ENCODE results near the gene MEIS1.

The MEIS1 gene

DNA sequence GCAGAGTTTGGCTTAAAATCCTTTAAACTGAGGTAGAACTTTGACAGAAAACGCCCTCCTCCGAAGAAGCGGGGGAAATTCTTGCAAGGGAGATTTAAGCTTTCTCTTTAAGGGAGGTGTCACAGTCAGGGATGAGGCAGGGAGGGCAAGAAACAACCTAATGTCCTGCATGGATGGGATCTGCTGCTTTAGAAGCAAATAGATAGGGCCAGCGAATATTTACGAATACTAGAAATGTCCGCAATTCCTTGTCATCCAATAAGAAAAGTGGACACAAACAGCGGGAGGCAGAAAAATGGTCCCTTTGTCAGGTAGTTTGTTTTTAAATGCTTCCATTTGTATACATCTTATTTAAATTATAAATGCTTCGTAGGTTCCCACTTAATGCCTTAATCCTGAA lies 12.0 kb downstream of the MEIS1 start:
- H3K36me3 ChIP-seq (ENCODE audit: control insufficient read depth, insufficient read depth, low read length): no peaks in the 10 kb centered on the region
- H3K4me1 ChIP-seq (ENCODE audit: control insufficient read depth, insufficient read depth, low read length): peaks cover 38% of the 10 kb centered on the region
- no peaks in the 10 kb centered on the region for H3K9me3 ChIP-seq (ENCODE audit: control insufficient read depth, insufficient read depth, low read depth, low read length)
- H3K27me3 ChIP-seq (ENCODE audit: control insufficient read depth, insufficient read depth, low read length): peaks cover 67% of the 10 kb centered on the region
- H3K9ac ChIP-seq (ENCODE audit: low read length): no peak overlapping the region
- H3K4me3 ChIP-seq (ENCODE audit: low read depth, low read length): peak overlapping the region; percentile 61
- no peak overlapping the region for H3K27ac ChIP-seq (ENCODE audit: low read depth, low read length)

DNA sequence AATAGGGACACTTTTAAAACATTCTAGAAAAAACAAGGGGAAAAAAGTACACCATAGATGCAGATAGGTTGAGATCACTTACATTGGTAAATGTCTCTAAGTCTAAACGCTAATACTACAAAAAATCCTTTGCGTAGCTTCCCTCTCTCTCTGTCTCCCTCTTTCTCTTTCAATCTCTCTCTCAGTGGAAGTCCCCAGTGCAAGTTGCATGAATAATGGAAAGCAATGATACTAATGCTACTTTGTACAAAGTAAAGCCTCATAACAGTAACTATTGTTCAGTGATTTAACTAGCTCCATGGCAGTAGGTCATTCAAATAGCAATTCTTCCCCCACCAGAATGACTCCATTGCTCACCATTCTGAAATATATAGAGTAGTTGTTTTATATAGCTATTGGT lies 12.8 kb downstream of the MEIS1 start:
- peaks cover 38% of the 10 kb centered on the region for H3K4me1 ChIP-seq (ENCODE audit: control insufficient read depth, insufficient read depth, low read length)
- H3K4me3 ChIP-seq (ENCODE audit: low read depth, low read length): no peak overlapping the region
- H3K27ac ChIP-seq (ENCODE audit: low read depth, low read length): no peak overlapping the region
- peaks cover 60% of the 10 kb centered on the region for H3K27me3 ChIP-seq (ENCODE audit: control insufficient read depth, insufficient read depth, low read length)
- H3K9ac ChIP-seq (ENCODE audit: low read length): no peak overlapping the region
- no peaks in the 10 kb centered on the region for H3K9me3 ChIP-seq (ENCODE audit: control insufficient read depth, insufficient read depth, low read depth, low read length)
- H3K36me3 ChIP-seq (ENCODE audit: control insufficient read depth, insufficient read depth, low read length): no peaks in the 10 kb centered on the region

DNA sequence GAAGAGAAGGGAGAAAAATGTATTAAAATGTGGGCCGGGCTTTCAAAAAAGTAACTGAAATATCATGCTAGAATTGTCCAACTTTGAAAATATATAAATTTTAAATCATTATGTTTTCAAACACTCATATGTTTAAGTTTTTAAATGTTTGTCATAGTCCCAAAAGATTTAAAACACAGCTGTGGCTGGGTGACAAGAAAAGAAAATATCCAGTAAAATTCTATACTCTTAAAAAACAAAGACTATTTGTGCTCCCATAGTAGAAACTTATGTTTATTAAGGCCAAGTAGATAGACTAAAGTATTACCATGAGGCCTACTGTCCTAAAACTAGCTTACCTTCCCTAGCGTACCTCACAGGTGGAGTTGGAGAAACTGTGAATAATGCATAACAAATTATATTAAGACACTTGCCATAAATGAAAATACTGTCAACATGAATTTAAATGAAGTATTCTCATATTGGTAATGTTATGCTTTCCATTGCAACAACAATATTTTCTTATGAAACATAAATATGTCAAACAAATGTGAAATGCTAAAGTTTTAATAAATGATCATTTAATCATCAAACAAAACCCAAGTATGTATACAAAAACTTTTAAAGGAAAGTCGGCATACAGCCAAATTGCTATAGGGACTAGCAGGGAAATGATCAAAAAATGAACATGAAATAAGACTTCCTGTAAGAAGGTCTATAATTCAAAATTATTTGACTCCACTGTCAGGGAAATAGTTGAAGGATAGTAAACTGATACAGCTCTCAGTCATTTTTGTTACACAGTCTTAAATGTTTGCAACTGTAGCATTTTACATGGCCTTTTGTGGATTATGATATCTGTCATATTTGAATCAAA lies 13.4 kb downstream of the MEIS1 start:
- H3K36me3 ChIP-seq (ENCODE audit: control insufficient read depth, insufficient read depth, low read length): no peaks in the 10 kb centered on the region
- H3K4me3 ChIP-seq (ENCODE audit: low read depth, low read length): no peak overlapping the region
- H3K9ac ChIP-seq (ENCODE audit: low read length): no peak overlapping the region
- no peaks in the 10 kb centered on the region for H3K9me3 ChIP-seq (ENCODE audit: control insufficient read depth, insufficient read depth, low read depth, low read length)
- H3K4me1 ChIP-seq (ENCODE audit: control insufficient read depth, insufficient read depth, low read length): peaks cover 32% of the 10 kb centered on the region
- no peak overlapping the region for H3K27ac ChIP-seq (ENCODE audit: low read depth, low read length)
- peaks cover 53% of the 10 kb centered on the region for H3K27me3 ChIP-seq (ENCODE audit: control insufficient read depth, insufficient read depth, low read length)

GRCh38 chr2:66452214-66452613 lies 17.3 kb downstream of the MEIS1 start:
- H3K27ac ChIP-seq (ENCODE audit: low read depth, low read length): no peak overlapping the region
- no peaks in the 10 kb centered on the region for H3K36me3 ChIP-seq (ENCODE audit: control insufficient read depth, insufficient read depth, low read length)
- H3K9ac ChIP-seq (ENCODE audit: low read length): no peak overlapping the region
- peaks cover 15% of the 10 kb centered on the region for H3K27me3 ChIP-seq (ENCODE audit: control insufficient read depth, insufficient read depth, low read length)
- H3K9me3 ChIP-seq (ENCODE audit: control insufficient read depth, insufficient read depth, low read depth, low read length): no peaks in the 10 kb centered on the region
- H3K4me1 ChIP-seq (ENCODE audit: control insufficient read depth, insufficient read depth, low read length): peaks cover under 1% of the 10 kb centered on the region; the same call in 1 of the 2 replicates
- no peak overlapping the region for H3K4me3 ChIP-seq (ENCODE audit: low read depth, low read length)

GRCh38 chr2:66452917-66453316 lies 18.0 kb downstream of the MEIS1 start:
- Histone ChIP-seq H3K36me3 (ENCODE audit: control insufficient read depth, insufficient read depth, low read length) (no peaks in the 10 kb centered on the region), H3K4me3 (ENCODE audit: low read depth, low read length) (no peak overlapping the region)

GRCh38 chr2:66455490-66455889 lies 20.6 kb downstream of the MEIS1 start:
- no peaks in the 10 kb centered on the region for H3K9me3 ChIP-seq (ENCODE audit: control insufficient read depth, insufficient read depth, low read depth, low read length)
- no peak overlapping the region for H3K9ac ChIP-seq (ENCODE audit: low read length)
- no peaks in the 10 kb centered on the region for H3K27me3 ChIP-seq (ENCODE audit: control insufficient read depth, insufficient read depth, low read length)
- H3K36me3 ChIP-seq (ENCODE audit: control insufficient read depth, insufficient read depth, low read length): no peaks in the 10 kb centered on the region
- H3K4me3 ChIP-seq (ENCODE audit: low read depth, low read length): no peak overlapping the region
- H3K4me1 ChIP-seq (ENCODE audit: control insufficient read depth, insufficient read depth, low read length): no peaks in the 10 kb centered on the region
- no peak overlapping the region for H3K27ac ChIP-seq (ENCODE audit: low read depth, low read length)

More at GRCh38 chr2:66452917-66453316, 18.0 kb downstream of the MEIS1 start:
- no peaks in the 10 kb centered on the region for H3K9me3 ChIP-seq (ENCODE audit: control insufficient read depth, insufficient read depth, low read depth, low read length)
- peaks cover 8% of the 10 kb centered on the region; the same call in 1 of the 2 replicates for H3K27me3 ChIP-seq (ENCODE audit: control insufficient read depth, insufficient read depth, low read length)
- H3K27ac ChIP-seq (ENCODE audit: low read depth, low read length): no peak overlapping the region
- no peaks in the 10 kb centered on the region for H3K4me1 ChIP-seq (ENCODE audit: control insufficient read depth, insufficient read depth, low read length)
- H3K9ac ChIP-seq (ENCODE audit: low read length): no peak overlapping the region

DNA sequence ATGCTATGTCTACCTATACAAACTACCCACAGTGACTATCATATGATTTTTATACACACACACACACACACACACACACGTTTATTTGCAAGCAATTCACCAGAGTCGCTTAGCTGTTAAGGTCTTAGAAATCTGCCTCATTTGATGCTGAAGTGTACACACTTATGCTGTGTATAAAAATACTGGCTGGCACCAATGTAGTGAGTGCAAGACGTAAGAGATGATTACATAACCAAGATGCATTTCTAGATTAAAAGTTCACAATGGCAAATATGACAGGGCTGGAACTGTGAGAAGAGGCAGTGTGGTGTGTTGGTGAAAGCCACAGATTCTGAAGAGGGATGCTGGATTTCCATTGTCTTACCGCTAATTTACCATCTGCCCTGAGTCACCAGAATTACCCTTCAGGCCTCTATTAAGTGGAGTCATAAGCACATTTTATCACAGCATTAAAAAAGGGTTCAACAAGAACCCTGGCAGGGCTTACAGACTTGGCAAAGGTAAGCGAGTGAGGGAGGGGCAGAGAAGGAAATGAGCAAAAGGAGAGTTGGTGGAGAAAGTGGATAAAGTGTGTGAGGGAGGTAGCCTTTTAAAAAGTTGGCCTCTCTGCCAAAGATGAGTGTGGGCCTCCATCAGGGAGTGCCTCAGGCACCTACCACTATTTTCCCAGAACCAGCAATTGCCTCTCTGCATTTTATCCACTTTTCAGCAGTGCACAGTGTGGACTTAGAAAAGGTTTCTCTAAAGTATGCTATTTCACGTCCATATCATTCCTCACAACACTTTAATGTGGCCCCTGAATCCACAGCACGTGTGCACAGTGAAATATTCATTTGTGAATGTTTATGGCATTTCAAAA lies 21.5 kb downstream of the MEIS1 start:
- Histone ChIP-seq H3K9me3 (ENCODE audit: control insufficient read depth, insufficient read depth, low read depth, low read length) (no peaks in the 10 kb centered on the region), H3K9ac (ENCODE audit: low read length) (no peak overlapping the region), H3K4me3 (ENCODE audit: low read depth, low read length) (no peak overlapping the region), H3K27me3 (ENCODE audit: control insufficient read depth, insufficient read depth, low read length) (no peaks in the 10 kb centered on the region), H3K27ac (ENCODE audit: low read depth, low read length) (no peak overlapping the region), H3K4me1 (ENCODE audit: control insufficient read depth, insufficient read depth, low read length) (no peaks in the 10 kb centered on the region), H3K36me3 (ENCODE audit: control insufficient read depth, insufficient read depth, low read length) (no peaks in the 10 kb centered on the region)

GRCh38 chr2:66457545-66457944 lies 22.6 kb downstream of the MEIS1 start:
- Histone ChIP-seq H3K36me3 (ENCODE audit: control insufficient read depth, insufficient read depth, low read length) (no peaks in the 10 kb centered on the region), H3K4me3 (ENCODE audit: low read depth, low read length) (no peak overlapping the region), H3K27me3 (ENCODE audit: control insufficient read depth, insufficient read depth, low read length) (no peaks in the 10 kb centered on the region), H3K27ac (ENCODE audit: low read depth, low read length) (no peak overlapping the region), H3K4me1 (ENCODE audit: control insufficient read depth, insufficient read depth, low read length) (no peaks in the 10 kb centered on the region), H3K9me3 (ENCODE audit: control insufficient read depth, insufficient read depth, low read depth, low read length) (no peaks in the 10 kb centered on the region), H3K9ac (ENCODE audit: low read length) (no peak overlapping the region)

- no peaks in the 10 kb centered on the region for H3K27me3 ChIP-seq (ENCODE audit: control insufficient read depth, insufficient read depth, low read length)
- no peaks in the 10 kb centered on the region for H3K4me1 ChIP-seq (ENCODE audit: control insufficient read depth, insufficient read depth, low read length)
- H3K9ac ChIP-seq (ENCODE audit: low read length): no peak overlapping the region
- H3K36me3 ChIP-seq (ENCODE audit: control insufficient read depth, insufficient read depth, low read length): no peaks in the 10 kb centered on the region
- H3K27ac ChIP-seq (ENCODE audit: low read depth, low read length): no peak overlapping the region
- H3K9me3 ChIP-seq (ENCODE audit: control insufficient read depth, insufficient read depth, low read depth, low read length): no peaks in the 10 kb centered on the region
- no peak overlapping the region for H3K4me3 ChIP-seq (ENCODE audit: low read depth, low read length)
These were observed 25.1 kb downstream of the MEIS1 start for GRCh38 chr2:66460031-66460430.

DNA sequence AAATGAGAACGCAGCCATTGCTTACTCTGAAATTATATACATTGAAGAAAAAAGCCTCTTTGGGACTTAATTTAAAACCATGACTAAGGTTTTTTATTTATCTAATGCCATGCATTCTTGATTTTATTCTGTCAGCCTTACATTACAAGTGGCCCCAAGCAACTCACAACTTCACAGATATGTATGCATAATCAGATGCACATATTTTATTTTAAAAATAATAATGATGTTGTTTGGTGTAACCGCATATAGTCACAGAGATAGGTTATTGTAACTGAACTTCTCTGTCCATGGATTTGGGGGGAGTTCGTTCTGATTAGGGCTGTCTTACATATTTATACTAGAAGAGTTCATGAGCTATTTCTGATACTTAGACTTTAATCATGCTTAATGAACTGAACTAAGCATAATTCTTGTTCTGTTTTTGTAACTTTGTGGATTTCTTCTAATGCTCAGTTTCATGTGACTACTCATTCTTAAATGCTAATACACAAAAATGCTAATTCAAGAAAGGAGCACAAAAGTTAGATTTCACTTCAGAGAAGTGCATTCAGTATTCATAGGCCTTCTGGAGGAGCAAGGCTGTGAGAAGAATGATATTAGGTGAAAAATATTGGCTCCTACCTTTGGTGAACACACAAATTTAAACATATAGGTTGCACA lies 26.2 kb downstream of the MEIS1 start:
- Histone ChIP-seq H3K36me3 (ENCODE audit: control insufficient read depth, insufficient read depth, low read length) (no peaks in the 10 kb centered on the region), H3K27ac (ENCODE audit: low read depth, low read length) (no peak overlapping the region), H3K4me3 (ENCODE audit: low read depth, low read length) (no peak overlapping the region), H3K9me3 (ENCODE audit: control insufficient read depth, insufficient read depth, low read depth, low read length) (no peaks in the 10 kb centered on the region), H3K9ac (ENCODE audit: low read length) (no peak overlapping the region), H3K4me1 (ENCODE audit: control insufficient read depth, insufficient read depth, low read length) (no peaks in the 10 kb centered on the region), H3K27me3 (ENCODE audit: control insufficient read depth, insufficient read depth, low read length) (no peaks in the 10 kb centered on the region)
